Trophoblast cell (in vitro differentiated cells and primary cell): ENCODE data around the gene FOXF1.

Source experiments
- DNase-seq, 2 donors: peaks; one replicate each; pipeline ENCODE4 v3.0.0-alpha.2; 2016
- H2AFZ ChIP-seq: 2 replicates; pipeline ENCODE4 v1.6.1; 2013; ENCODE audit warnings: low read length, moderate library complexity, mild to moderate bottlenecking; ENCODE audit not compliant: insufficient read depth, poor library complexity
- H2AK5ac ChIP-seq: 2 replicates; pipeline ENCODE4 v1.6.1; 2013; ENCODE audit warnings: mild to moderate bottlenecking, low read length
- H2BK120ac ChIP-seq: 2 replicates; pipeline ENCODE4 v1.6.1; 2013; ENCODE audit warnings: low read length, mild to moderate bottlenecking, moderate library complexity; ENCODE audit not compliant: insufficient read depth, poor library complexity
- H2BK12ac ChIP-seq: 2 replicates; pipeline ENCODE4 v1.6.1; 2013; ENCODE audit warnings: mild to moderate bottlenecking, low read length, moderate library complexity
- H2BK5ac ChIP-seq: 2 replicates; pipeline ENCODE4 v1.6.1; 2013; ENCODE audit warnings: low read length, low read depth, moderate library complexity, mild to moderate bottlenecking; ENCODE audit not compliant: poor library complexity
- H3K14ac ChIP-seq: 2 replicates; pipeline ENCODE4 v1.6.1; 2013; ENCODE audit warnings: mild to moderate bottlenecking, low read length
- H3K18ac ChIP-seq: 2 replicates; pipeline ENCODE4 v1.6.1; 2013; ENCODE audit warnings: mild to moderate bottlenecking, low read length
- H3K23ac ChIP-seq: 2 replicates; pipeline ENCODE4 v1.6.1; 2013; ENCODE audit warnings: low read length
- H3K27ac ChIP-seq: 2 replicates; pipeline ENCODE4 v1.5.1; 2013; ENCODE audit warnings: low read depth, mild to moderate bottlenecking, inconsistent platforms, low read length, moderate library complexity
- H3K27me3 ChIP-seq: 2 replicates; pipeline ENCODE4 v1.6.1; 2013; ENCODE audit warnings: inconsistent platforms, mild to moderate bottlenecking, low read length, moderate library complexity; ENCODE audit not compliant: insufficient read depth
- H3K36me3 ChIP-seq, 2 experiments: 1 replicate in 1 of 2; 2 replicates in 1 of 2; pipeline ENCODE4 v1.6.1; 2013; ENCODE audit warnings: low read length in 2 of 2, mild to moderate bottlenecking in 2 of 2, moderate library complexity in 1 of 2; ENCODE audit not compliant: insufficient read depth in 2 of 2, control insufficient read depth in 1 of 2
- H3K4ac ChIP-seq: 2 replicates; pipeline ENCODE4 v1.6.1; 2013; ENCODE audit warnings: low read depth, mild to moderate bottlenecking, low read length, moderate library complexity
- H3K4me1 ChIP-seq, 2 experiments: 1 replicate in 1 of 2; 2 replicates in 1 of 2; pipeline ENCODE4 v1.6.1; 2013; ENCODE audit warnings: low read length in 2 of 2, mild to moderate bottlenecking in 2 of 2, moderate library complexity in 1 of 2; ENCODE audit not compliant: insufficient read depth in 2 of 2, control insufficient read depth in 1 of 2
- H3K4me2 ChIP-seq: 2 replicates; pipeline ENCODE4 v1.6.1; 2013; ENCODE audit warnings: inconsistent platforms, mild to moderate bottlenecking, low read length, moderate library complexity
- H3K4me3 ChIP-seq: 2 replicates; pipeline ENCODE4 v1.5.1; 2013; ENCODE audit warnings: mild to moderate bottlenecking, low read depth, low read length, inconsistent platforms
- H3K79me1 ChIP-seq: one replicate; pipeline ENCODE4 v1.6.1; 2013; ENCODE audit warnings: low read length
- H3K79me2 ChIP-seq: 2 replicates; pipeline ENCODE4 v1.6.1; 2013; ENCODE audit warnings: low read length, mild to moderate bottlenecking; ENCODE audit not compliant: control insufficient read depth, insufficient read depth, poor library complexity
- H3K9ac ChIP-seq: 2 replicates; pipeline ENCODE4 v1.6.1; 2013; ENCODE audit warnings: mild to moderate bottlenecking, low read length
- H3K9me3 ChIP-seq: 2 replicates; pipeline ENCODE4 v1.6.1; 2013; ENCODE audit warnings: low read depth, mild to moderate bottlenecking, control low read depth, inconsistent platforms, low read length; ENCODE audit not compliant: insufficient read depth
- H4K12ac ChIP-seq: 2 replicates; pipeline ENCODE4 v1.6.1; 2013; ENCODE audit warnings: low read depth, mild to moderate bottlenecking, low read length, moderate library complexity
- H4K8ac ChIP-seq: 2 replicates; pipeline ENCODE4 v1.6.1; 2013; ENCODE audit warnings: low read depth, mild to moderate bottlenecking, low read length, moderate library complexity
- H4K91ac ChIP-seq: one replicate; pipeline ENCODE4 v1.6.1; 2013; ENCODE audit warnings: low read depth, mild to moderate bottlenecking, low read length, moderate library complexity
- WGBS: extraction: QIAGEN DNeasy Blood & Tissue Kit; methylation state at CpG from one replicate; pipeline ENCODE4 v1.1.7; 2013; ENCODE audit warnings: missing lambda C conversion rate; ENCODE audit not compliant: insufficient read length, insufficient coverage; ENCODE audit errors: extremely low coverage; 5-methylcytosine and 5-hydroxymethylcytosine counted together

FOXF1 gene

DNA sequence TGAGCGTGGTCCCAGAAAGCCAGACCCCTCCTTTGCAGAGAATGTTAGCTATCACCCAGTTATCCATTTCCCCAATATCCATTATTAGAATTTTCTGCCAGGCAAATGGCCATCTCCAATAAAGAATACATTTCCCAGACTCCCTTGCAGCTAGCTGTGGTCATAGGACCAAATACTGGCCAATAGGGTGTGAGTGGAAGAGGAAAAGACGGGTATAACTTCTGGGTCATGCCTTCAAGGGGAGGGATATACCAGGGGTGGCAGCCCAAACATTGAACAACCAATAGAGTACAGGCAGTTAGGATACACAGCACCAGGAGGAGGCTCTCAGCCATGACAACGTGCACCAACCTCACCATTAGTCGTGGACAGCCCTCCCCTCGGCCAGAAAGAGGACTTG, 26.1 kb upstream of the FOXF1 start:
- H3K36me3 ChIP-seq, result no peaks in the 10 kb centered on the region
- H3K23ac ChIP-seq, result no peak overlapping the region
- no peak overlapping the region for H3K14ac ChIP-seq
- H3K4me2 ChIP-seq, result no peak overlapping the region
- no peak overlapping the region for H3K27ac ChIP-seq
- H2AK5ac ChIP-seq, result no peak overlapping the region
- no peak overlapping the region for H3K18ac ChIP-seq
- no peaks in the 10 kb centered on the region for H3K79me2 ChIP-seq
- no peak overlapping the region for H2AFZ ChIP-seq
- no peak overlapping the region for H2BK5ac ChIP-seq
- H2BK12ac ChIP-seq, result no peak overlapping the region
- H4K91ac ChIP-seq, result no peak overlapping the region
- no peak overlapping the region for H3K9ac ChIP-seq
- no peak overlapping the region for H2BK120ac ChIP-seq
- no peak for DNase-seq
- H3K4me1 ChIP-seq, result no peaks in the 10 kb centered on the region
- H4K8ac ChIP-seq, result no peak overlapping the region
- H3K79me1 ChIP-seq, result no peaks in the 10 kb centered on the region
- H3K4ac ChIP-seq, result no peak overlapping the region
- H4K12ac ChIP-seq, result no peak overlapping the region
- peaks cover 8% of the 10 kb centered on the region for H3K27me3 ChIP-seq
- no CpG with 5 or more reads among the region's 5 CpGs for WGBS
- H3K9me3 ChIP-seq, result peaks cover 9% of the 10 kb centered on the region
- no peak overlapping the region for H3K4me3 ChIP-seq

DNA sequence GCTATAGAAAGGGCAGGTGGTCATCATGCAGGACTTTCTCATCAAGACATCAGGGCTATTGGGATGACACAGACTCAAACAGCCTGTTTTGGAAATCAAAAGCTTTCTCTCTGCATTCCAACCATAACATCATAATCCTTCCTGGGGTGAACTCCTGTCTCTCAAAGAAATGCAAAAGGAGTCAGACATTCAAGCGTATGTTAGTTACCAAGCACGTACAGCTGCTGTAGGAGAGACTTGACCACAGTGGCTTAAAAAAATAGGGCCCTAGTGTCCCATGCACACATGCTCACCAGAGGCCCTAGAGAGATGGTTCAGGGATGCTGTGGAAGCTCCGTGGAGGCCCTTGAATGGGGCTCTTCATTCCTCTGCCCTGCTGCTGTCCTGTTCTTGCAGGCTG, 24.6 kb upstream of the FOXF1 start:
- Histone ChIP-seq H3K4ac (no peak overlapping the region), H4K8ac (no peak overlapping the region), H3K9me3 (peaks cover 10% of the 10 kb centered on the region), H3K36me3 (no peaks in the 10 kb centered on the region), H2AFZ (no peak overlapping the region), H4K12ac (no peak overlapping the region), H4K91ac (no peak overlapping the region), H3K27ac (no peak overlapping the region), H3K27me3 (peaks cover 11% of the 10 kb centered on the region), H2AK5ac (no peak overlapping the region), H3K18ac (no peak overlapping the region), H3K4me3 (no peak overlapping the region), H3K14ac (no peak overlapping the region), H2BK12ac (no peak overlapping the region), H3K79me1 (no peaks in the 10 kb centered on the region), H3K79me2 (no peaks in the 10 kb centered on the region), H3K9ac (no peak overlapping the region), H3K4me1 (no peaks in the 10 kb centered on the region), H3K23ac (no peak overlapping the region), H2BK5ac (no peak overlapping the region), H2BK120ac (no peak overlapping the region), H3K4me2 (no peak overlapping the region)
- WGBS, result no CpG with 5 or more reads among the region's 3 CpGs
- DNase-seq, result no peak

DNA sequence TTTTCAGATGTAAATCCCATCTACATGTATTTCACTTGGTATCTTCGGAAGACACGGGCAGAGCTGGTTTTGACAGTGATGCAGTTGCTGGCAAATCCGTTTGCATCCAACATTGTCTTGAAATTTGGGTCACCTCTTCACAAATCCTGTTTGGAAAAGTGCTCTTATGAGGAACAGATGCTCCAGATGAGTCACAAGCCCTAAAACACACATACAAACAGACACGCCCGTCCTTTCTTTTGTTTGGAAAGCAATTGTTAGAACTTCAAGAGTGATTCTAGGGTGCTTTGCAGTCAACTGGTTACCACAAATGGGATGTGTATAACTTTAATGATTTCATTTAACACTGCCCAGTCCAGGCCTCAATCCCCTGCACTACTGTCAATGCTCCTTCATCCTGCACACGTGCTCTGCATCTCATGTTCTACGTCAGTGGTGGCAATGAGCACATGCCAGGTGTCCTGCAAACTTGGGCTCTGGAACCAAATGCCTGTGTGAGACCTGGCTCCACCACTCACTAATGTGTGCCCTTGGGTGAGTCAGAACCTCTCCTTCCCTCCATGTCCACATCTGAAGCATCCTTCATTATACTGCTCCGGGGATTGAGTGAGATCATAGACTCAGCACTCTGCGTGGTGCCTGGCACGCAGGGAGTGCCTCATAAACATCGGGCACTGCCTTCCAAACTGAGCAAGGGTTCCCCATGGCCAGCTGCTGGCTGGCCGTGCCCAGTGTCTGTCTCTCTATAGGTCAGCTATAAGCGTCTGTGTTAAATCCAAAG, 19.3 kb upstream of the FOXF1 start:
- no peak overlapping the region for H3K4me2 ChIP-seq
- WGBS, result no CpG with 5 or more reads among the region's 13 CpGs

DNA sequence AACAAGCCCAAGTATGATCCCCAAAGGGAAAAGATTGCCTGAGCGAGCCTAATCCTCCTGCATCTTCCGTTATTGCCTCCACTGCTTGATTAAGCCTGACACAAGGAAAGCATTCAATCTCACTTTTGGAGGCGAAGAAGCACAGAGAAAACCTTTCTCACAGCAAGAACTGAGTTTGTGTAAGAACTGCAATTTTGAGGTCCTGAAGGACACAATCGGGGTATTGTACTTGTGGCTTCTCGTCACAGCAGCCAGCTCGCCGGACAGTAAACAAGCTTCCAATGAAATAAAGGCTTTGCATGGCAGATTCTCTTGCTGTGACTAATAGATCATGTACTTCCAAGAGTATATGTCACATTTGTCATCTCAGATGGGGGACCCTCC, 18.7 kb upstream of the FOXF1 start:
- no peak overlapping the region for H3K27ac ChIP-seq
- no peak for DNase-seq
- no peak overlapping the region for H3K14ac ChIP-seq
- no peak overlapping the region for H2BK12ac ChIP-seq
- H3K23ac ChIP-seq, result no peak overlapping the region
- H4K91ac ChIP-seq, result no peak overlapping the region
- H3K9me3 ChIP-seq, result peaks cover 2% of the 10 kb centered on the region
- no peaks in the 10 kb centered on the region for H3K79me2 ChIP-seq
- H3K4me1 ChIP-seq, result no peaks in the 10 kb centered on the region
- no peak overlapping the region for H2AK5ac ChIP-seq
- no peaks in the 10 kb centered on the region for H3K79me1 ChIP-seq
- no peaks in the 10 kb centered on the region for H3K36me3 ChIP-seq
- H4K8ac ChIP-seq, result no peak overlapping the region
- H3K18ac ChIP-seq, result no peak overlapping the region
- no peak overlapping the region for H4K12ac ChIP-seq
- no peak overlapping the region for H3K9ac ChIP-seq
- H3K27me3 ChIP-seq, result peaks cover 66% of the 10 kb centered on the region
- no peak overlapping the region for H3K4ac ChIP-seq
- H3K4me2 ChIP-seq, result no peak overlapping the region
- H2BK5ac ChIP-seq, result no peak overlapping the region
- no peak overlapping the region for H3K4me3 ChIP-seq
- no CpG with 5 or more reads among the region's 7 CpGs for WGBS
- no peak overlapping the region for H2AFZ ChIP-seq
- no peak overlapping the region for H2BK120ac ChIP-seq

More for the DNA sequence above, 19.3 kb upstream of the FOXF1 start:
- Histone ChIP-seq H3K18ac (no peak overlapping the region), H3K79me1 (no peaks in the 10 kb centered on the region), H3K14ac (no peak overlapping the region), H3K4ac (no peak overlapping the region), H2BK12ac (no peak overlapping the region), H4K12ac (no peak overlapping the region), H3K36me3 (no peaks in the 10 kb centered on the region), H4K8ac (no peak overlapping the region), H3K27me3 (peaks cover 61% of the 10 kb centered on the region), H2AFZ (no peak overlapping the region), H4K91ac (no peak overlapping the region), H3K9ac (no peak overlapping the region), H2BK5ac (no peak overlapping the region), H3K4me3 (peak overlapping the region; percentile 45), H3K27ac (no peak overlapping the region), H3K79me2 (no peaks in the 10 kb centered on the region), H2BK120ac (no peak overlapping the region), H3K23ac (no peak overlapping the region), H3K4me1 (no peaks in the 10 kb centered on the region), H3K9me3 (peaks cover 2% of the 10 kb centered on the region), H2AK5ac (no peak overlapping the region)
- DNase-seq, result no peak
